ENCODE data around the gene TDRD1.

DNA sequence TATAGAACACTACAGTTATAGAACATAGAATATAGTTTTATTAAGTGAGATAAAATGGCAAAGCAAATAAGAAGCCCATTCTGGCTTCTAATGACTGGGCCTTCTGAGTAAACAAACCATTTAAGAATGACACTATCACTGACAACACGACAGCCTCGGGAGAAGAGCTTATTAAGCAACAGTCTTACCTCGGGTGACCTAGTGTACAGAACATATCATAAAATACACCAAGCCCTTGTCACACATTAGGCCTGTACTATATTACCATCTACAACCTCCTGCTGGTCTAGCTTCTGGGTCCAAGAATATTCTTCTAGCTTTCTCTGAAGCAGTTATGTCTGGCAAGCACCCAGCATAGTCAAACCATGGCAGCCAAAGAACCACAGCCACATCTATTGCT, 37.1 kb upstream of the TDRD1 start:
- TF ChIP-seq GLIS3 (CRISPR knock-in tag; IDR thresholded peaks at IDR 0.05): no peak
- TF ChIP-seq ZFP3 (CRISPR knock-in tag; IDR thresholded peaks at IDR 0.05): no peak
- no peak for TF ChIP-seq ZFP30 (CRISPR knock-in tag; IDR thresholded peaks at IDR 0.05)
- TF ChIP-seq, protein P1, sequence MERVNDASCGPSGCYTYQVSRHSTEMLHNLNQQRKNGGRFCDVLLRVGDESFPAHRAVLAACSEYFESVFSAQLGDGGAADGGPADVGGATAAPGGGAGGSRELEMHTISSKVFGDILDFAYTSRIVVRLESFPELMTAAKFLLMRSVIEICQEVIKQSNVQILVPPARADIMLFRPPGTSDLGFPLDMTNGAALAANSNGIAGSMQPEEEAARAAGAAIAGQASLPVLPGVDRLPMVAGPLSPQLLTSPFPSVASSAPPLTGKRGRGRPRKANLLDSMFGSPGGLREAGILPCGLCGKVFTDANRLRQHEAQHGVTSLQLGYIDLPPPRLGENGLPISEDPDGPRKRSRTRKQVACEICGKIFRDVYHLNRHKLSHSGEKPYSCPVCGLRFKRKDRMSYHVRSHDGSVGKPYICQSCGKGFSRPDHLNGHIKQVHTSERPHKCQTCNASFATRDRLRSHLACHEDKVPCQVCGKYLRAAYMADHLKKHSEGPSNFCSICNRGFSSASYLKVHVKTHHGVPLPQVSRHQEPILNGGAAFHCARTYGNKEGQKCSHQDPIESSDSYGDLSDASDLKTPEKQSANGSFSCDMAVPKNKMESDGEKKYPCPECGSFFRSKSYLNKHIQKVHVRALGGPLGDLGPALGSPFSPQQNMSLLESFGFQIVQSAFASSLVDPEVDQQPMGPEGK (CRISPR knock-in tag; IDR thresholded peaks at IDR 0.05; ENCODE audit: borderline replicate concordance): no peak
- TF ChIP-seq ZC3H10 (CRISPR knock-in tag; IDR thresholded peaks at IDR 0.05): no peak
- TF ChIP-seq TOX (CRISPR knock-in tag; IDR thresholded peaks at IDR 0.05; ENCODE audit: borderline replicate concordance): no peak

Data from SK-N-SH treated with all-trans-retinoic acid at 6 μM for 48 hours (cell line).